Mononuclear cell (primary cell): ENCODE results near the gene MYO1D. TPM values are rescaled to one million over a fixed set of nuclear protein-coding genes. Genes with fewer than 3 reads are reported as not detected.
"Not testable (repeated sequence)": the region's sequence is repeated elsewhere in the genome, so short reads cannot be mapped to it uniquely, and the experiment has no call there.

Experiments
- H3K27me3 ChIP-seq: 2 replicates; pipeline ENCODE4 v1.6.0; 2011; ENCODE audit warnings: low read length, control low read depth; ENCODE audit not compliant: insufficient read depth
- H3K4me1 ChIP-seq: 2 replicates; pipeline ENCODE4 v1.5.1; 2011; ENCODE audit warnings: mild to moderate bottlenecking, low read length, control low read depth; ENCODE audit not compliant: insufficient read depth
- H3K4me3 ChIP-seq: 2 replicates; pipeline ENCODE4 v1.5.1; 2011; ENCODE audit warnings: mild to moderate bottlenecking, low read length, moderate library complexity
- H3K9me3 ChIP-seq: 2 replicates; pipeline ENCODE4 v1.5.1; 2011; ENCODE audit warnings: low read depth, mild to moderate bottlenecking, control low read depth, low read length
- total RNA-seq: library from RNA; depleted of rRNA; stranded (reverse); fragments of >200 nt; gene quantifications from one replicate; pipeline ENCODE4 v1.2.3, GENCODE V29; 2012

MYO1D gene
- total RNA-seq, 1 donor: 5.7 TPM

GRCh38 chr17:32822996-32823395 is 53.9 kb downstream of the MYO1D start:
- Histone ChIP-seq H3K4me3 (no peak overlapping the region), H3K9me3 (no peaks in the 10 kb centered on the region), H3K27me3 (peaks cover 22% of the 10 kb centered on the region), H3K4me1 (no peaks in the 10 kb centered on the region)

GRCh38 chr17:32821987-32822934 is 54.7 kb downstream of the MYO1D start:
- not testable (repeated sequence) for H3K4me1 ChIP-seq, H3K9me3 ChIP-seq, H3K4me3 ChIP-seq
- H3K27me3 ChIP-seq: peaks cover 22% of the 10 kb centered on the region

GRCh38 chr17:32820440-32820839 is 56.5 kb downstream of the MYO1D start:
- Histone ChIP-seq H3K4me3 (no peak overlapping the region), H3K9me3 (no peaks in the 10 kb centered on the region), H3K4me1 (no peaks in the 10 kb centered on the region), H3K27me3 (peaks cover 22% of the 10 kb centered on the region)

- H3K4me3 ChIP-seq: no peak overlapping the region
- no peaks in the 10 kb centered on the region for H3K4me1 ChIP-seq
- no peaks in the 10 kb centered on the region for H3K9me3 ChIP-seq
- peaks cover 22% of the 10 kb centered on the region for H3K27me3 ChIP-seq
Measured at GRCh38 chr17:32819787-32820186, 57.1 kb downstream of the MYO1D start.

- H3K4me1 ChIP-seq: no peaks in the 10 kb centered on the region
- H3K4me3 ChIP-seq: no peak overlapping the region
- peaks cover 19% of the 10 kb centered on the region for H3K27me3 ChIP-seq
- H3K9me3 ChIP-seq: no peaks in the 10 kb centered on the region
Measured at GRCh38 chr17:32819035-32819434, 57.9 kb downstream of the MYO1D start.

- H3K4me3 ChIP-seq: no peak overlapping the region
Measured at GRCh38 chr17:32815460-32815859, 61.5 kb downstream of the MYO1D start.

GRCh38 chr17:32814836-32815235 is 62.1 kb downstream of the MYO1D start:
- H3K27me3 ChIP-seq: peaks cover 2% of the 10 kb centered on the region
- no peaks in the 10 kb centered on the region for H3K4me1 ChIP-seq
- H3K4me3 ChIP-seq: no peak overlapping the region
- no peaks in the 10 kb centered on the region for H3K9me3 ChIP-seq

More at GRCh38 chr17:32815460-32815859, 61.5 kb downstream of the MYO1D start:
- H3K9me3 ChIP-seq: no peaks in the 10 kb centered on the region
- peaks cover 4% of the 10 kb centered on the region for H3K27me3 ChIP-seq
- H3K4me1 ChIP-seq: no peaks in the 10 kb centered on the region

GRCh38 chr17:32813021-32813420 is 63.9 kb downstream of the MYO1D start:
- Histone ChIP-seq H3K9me3 (no peaks in the 10 kb centered on the region), H3K4me3 (no peak overlapping the region), H3K27me3 (no peaks in the 10 kb centered on the region), H3K4me1 (no peaks in the 10 kb centered on the region)

GRCh38 chr17:32810690-32811089 is 66.2 kb downstream of the MYO1D start:
- H3K4me1 ChIP-seq: no peaks in the 10 kb centered on the region
- no peaks in the 10 kb centered on the region for H3K27me3 ChIP-seq
- no peaks in the 10 kb centered on the region for H3K9me3 ChIP-seq
- no peak overlapping the region for H3K4me3 ChIP-seq

GRCh38 chr17:32807577-32807976 is 69.3 kb downstream of the MYO1D start:
- Histone ChIP-seq H3K4me1 (no peaks in the 10 kb centered on the region), H3K9me3 (no peaks in the 10 kb centered on the region), H3K27me3 (no peaks in the 10 kb centered on the region), H3K4me3 (no peak overlapping the region)

- no peaks in the 10 kb centered on the region for H3K9me3 ChIP-seq
- no peaks in the 10 kb centered on the region for H3K4me1 ChIP-seq
- no peaks in the 10 kb centered on the region for H3K27me3 ChIP-seq
Measured at GRCh38 chr17:32806646-32807045, 70.3 kb downstream of the MYO1D start.

GRCh38 chr17:32805029-32805976 is 71.6 kb downstream of the MYO1D start:
- H3K9me3 ChIP-seq: no peaks in the 10 kb centered on the region
- H3K27me3 ChIP-seq: no peaks in the 10 kb centered on the region
- H3K4me3 ChIP-seq: no peak overlapping the region
- H3K4me1 ChIP-seq: no peaks in the 10 kb centered on the region

More at GRCh38 chr17:32806646-32807045, 70.3 kb downstream of the MYO1D start:
- no peak overlapping the region for H3K4me3 ChIP-seq

- no peaks in the 10 kb centered on the region for H3K4me1 ChIP-seq
- H3K9me3 ChIP-seq: no peaks in the 10 kb centered on the region
- H3K27me3 ChIP-seq: peaks cover 4% of the 10 kb centered on the region
- H3K4me3 ChIP-seq: no peak overlapping the region
Measured at GRCh38 chr17:32803544-32803943, 73.4 kb downstream of the MYO1D start.

- Histone ChIP-seq H3K4me3 (no peak overlapping the region), H3K27me3 (peaks cover 4% of the 10 kb centered on the region), H3K9me3 (no peaks in the 10 kb centered on the region), H3K4me1 (no peaks in the 10 kb centered on the region)
Measured at GRCh38 chr17:32802306-32802705, 74.6 kb downstream of the MYO1D start.

- Histone ChIP-seq H3K9me3 (no peaks in the 10 kb centered on the region), H3K27me3 (peaks cover 4% of the 10 kb centered on the region), H3K4me1 (no peaks in the 10 kb centered on the region), H3K4me3 (no peak overlapping the region)
Measured at GRCh38 chr17:32801641-32802040, 75.3 kb downstream of the MYO1D start.
